Measurements from ENCODE around the gene GPT2.
"Not testable (repeated sequence)": the region's sequence is repeated elsewhere in the genome, so short reads cannot be mapped to it uniquely, and the experiment has no call there.

The GPT2 gene

GRCh38 chr16:46862555-46863447, 21.4 kb upstream of the GPT2 start:
- DNase-seq (ENCODE audit: low spot score) (no peak), FAIRE-seq (no peak)

GRCh38 chr16:46866286-46866685, 17.9 kb upstream of the GPT2 start:
- DNase-seq (ENCODE audit: low spot score) (no peak), FAIRE-seq (no peak)

GRCh38 chr16:46867486-46867885, 16.7 kb upstream of the GPT2 start:
- FAIRE-seq, result not testable (repeated sequence)

GRCh38 chr16:46868891-46869290, 15.3 kb upstream of the GPT2 start:
- not testable (repeated sequence) for DNase-seq (ENCODE audit: low spot score); FAIRE-seq

More at GRCh38 chr16:46867486-46867885, 16.7 kb upstream of the GPT2 start:
- DNase-seq (ENCODE audit: low spot score), result not testable (repeated sequence)

- DNase-seq (ENCODE audit: low spot score) (no peak), FAIRE-seq (no peak)
Measured at GRCh38 chr16:46871597-46871996, 12.6 kb upstream of the GPT2 start.

- FAIRE-seq, result no peak
- DNase-seq (ENCODE audit: low spot score), result no peak
Measured at GRCh38 chr16:46873201-46873600, 11.0 kb upstream of the GPT2 start.

- no peak for DNase-seq (ENCODE audit: low spot score)
- no peak for FAIRE-seq
Measured at GRCh38 chr16:46875243-46875642, 8.9 kb upstream of the GPT2 start.

GRCh38 chr16:46882304-46882939, 1.7 kb upstream of the GPT2 start:
- FAIRE-seq (no peak), DNase-seq (ENCODE audit: low spot score) (no peak)

GRCh38 chr16:46882940-46883307, 1.2 kb upstream of the GPT2 start:
- FAIRE-seq, result no peak

GRCh38 chr16:46883353-46883689, 841 bp upstream of the GPT2 start:
- no peak for DNase-seq (ENCODE audit: low spot score)
- no peak for FAIRE-seq

More at GRCh38 chr16:46882940-46883307, 1.2 kb upstream of the GPT2 start:
- DNase-seq (ENCODE audit: low spot score), result no peak

- FAIRE-seq, result no peak
- DNase-seq (ENCODE audit: low spot score), result peak; percentile 24
Measured at GRCh38 chr16:46884513-46885293, 541 bp downstream of the GPT2 start.

GRCh38 chr16:46885960-46886763, 2.0 kb downstream of the GPT2 start:
- FAIRE-seq, result no peak
- DNase-seq (ENCODE audit: low spot score), result no peak

GRCh38 chr16:46886764-46887523, 2.8 kb downstream of the GPT2 start:
- DNase-seq (ENCODE audit: low spot score) (no peak), FAIRE-seq (no peak)

- DNase-seq (ENCODE audit: low spot score), result no peak
- no peak for FAIRE-seq
Measured at GRCh38 chr16:46887524-46887854, 3.3 kb downstream of the GPT2 start.

GRCh38 chr16:46889245-46889941, 5.2 kb downstream of the GPT2 start:
- no peak for FAIRE-seq
- no peak for DNase-seq (ENCODE audit: low spot score)

GRCh38 chr16:46889942-46890300, 5.8 kb downstream of the GPT2 start:
- no peak for DNase-seq (ENCODE audit: low spot score)
- no peak for FAIRE-seq

GRCh38 chr16:46891910-46892309, 7.7 kb downstream of the GPT2 start:
- no peak for FAIRE-seq

GRCh38 chr16:46894036-46894672, 10.0 kb downstream of the GPT2 start:
- FAIRE-seq (no peak), DNase-seq (ENCODE audit: low spot score) (no peak)

More at GRCh38 chr16:46891910-46892309, 7.7 kb downstream of the GPT2 start:
- no peak for DNase-seq (ENCODE audit: low spot score)

All from urothelium cell line (cell line).